Activated CD4-positive, alpha-beta T cell treated with anti-CD3 and anti-CD28 coated beads, Interleukin-2, amount 10 ng/mL, durations not matched to agents 7 days and 5 days (primary cell): ENCODE measurements around the gene MAP1S. TPM values are rescaled to one million over a fixed set of nuclear protein-coding genes. Genes with fewer than 3 reads are reported as not detected.

Experiments used
- CTCF ChIA-PET: fragments of 350-600 bp; sonication (Branson Sonifier 250); formaldehyde crosslinking; loops from one replicate; lab custom pipeline; 2021; ENCODE audit warnings: antibody characterized with exemption; lab: Charles Lee
- POLR2A ChIA-PET: fragments of 350-600 bp; sonication (Branson Sonifier 250); formaldehyde crosslinking; loops from one replicate; lab custom pipeline; 2021; ENCODE audit warnings: antibody characterized with exemption; lab: Charles Lee
- DNase-seq: peaks from one replicate; pipeline ENCODE4 v3.0.0-alpha.2; 2020
- H3K27ac Mint-ChIP-seq: one replicate; pipeline ENCODE4 v1.8.0; 2021; ENCODE audit warnings: mild to moderate bottlenecking, moderate library complexity, mixed read lengths
- H3K27me3 Mint-ChIP-seq: one replicate; pipeline ENCODE4 v1.8.0; 2021; ENCODE audit warnings: mixed read lengths
- H3K36me3 Mint-ChIP-seq: one replicate; pipeline ENCODE4 v1.8.0; 2021; ENCODE audit warnings: low read depth, mixed read lengths
- H3K4me1 Mint-ChIP-seq: one replicate; pipeline ENCODE4 v1.8.0; 2021; ENCODE audit warnings: mixed read lengths
- H3K4me3 Mint-ChIP-seq: one replicate; pipeline ENCODE4 v1.8.0; 2021; ENCODE audit warnings: mild to moderate bottlenecking, moderate library complexity, mixed read lengths
- H3K9me3 Mint-ChIP-seq: one replicate; pipeline ENCODE4 v1.8.0; 2021; ENCODE audit warnings: mixed read lengths
- total RNA-seq, 2 experiments: library from RNA; stranded (reverse); gene quantifications; one replicate each; pipeline ENCODE4 v1.2.3, GENCODE V29; 2021

MAP1S gene
- total RNA-seq, 2 experiments from 2014 or later: 75.3 to 75.7 TPM

DNA sequence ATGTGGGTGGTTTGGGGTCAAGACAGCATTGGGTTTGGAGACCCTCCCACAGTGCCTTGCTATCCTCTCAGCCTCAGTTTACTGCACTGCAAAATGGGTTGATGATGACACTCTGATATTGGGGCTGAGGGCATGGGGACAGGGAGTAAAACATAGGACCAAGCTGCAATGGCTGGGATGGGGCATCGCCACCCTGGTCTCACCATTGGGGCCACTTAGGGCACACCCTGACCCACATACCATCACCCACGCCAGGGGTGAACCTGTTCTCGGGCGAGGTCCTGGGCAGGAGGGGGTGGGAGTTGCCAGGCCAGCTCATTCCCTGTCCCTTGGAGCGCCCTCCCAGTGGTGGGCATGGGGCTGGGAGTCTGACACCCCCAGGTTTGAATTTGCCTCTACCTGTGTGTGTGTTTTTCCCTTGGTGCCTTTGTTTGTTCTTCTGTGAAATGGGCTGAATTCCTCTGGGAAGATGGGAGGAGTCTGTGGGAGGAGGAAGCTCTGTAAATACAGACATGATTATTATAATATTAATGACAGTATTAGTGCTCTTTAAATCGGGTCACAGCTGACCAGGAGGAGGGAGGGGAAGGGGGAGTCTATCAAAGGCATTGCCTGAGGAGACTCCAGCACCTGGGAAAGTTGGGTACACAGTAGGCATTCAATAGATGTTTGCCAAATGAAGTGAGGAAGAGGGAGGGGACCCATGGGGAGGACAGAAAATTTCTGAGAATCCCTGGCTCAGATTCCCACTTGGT lies 29.8 kb downstream of the MAP1S start:
- peak overlapping the region; percentile 94 for H3K27ac Mint-ChIP-seq
- no peaks in the 10 kb centered on the region for H3K27me3 Mint-ChIP-seq
- DNase-seq: no peak
- POLR2A ChIA-PET: no interaction called here
- H3K4me1 Mint-ChIP-seq: peaks cover 59% of the 10 kb centered on the region
- peaks cover 9% of the 10 kb centered on the region for H3K36me3 Mint-ChIP-seq
- H3K4me3 Mint-ChIP-seq: peak overlapping the region; percentile 95
- H3K9me3 Mint-ChIP-seq: no peaks in the 10 kb centered on the region
- CTCF ChIA-PET: interaction anchor here (0.5 to 2.8 kb wide), 6 partner anchors 9 to 417 kb away, joined by 3 to 9 read pairs (median 3); partner anchors contain the start of gene RPL18A

DNA sequence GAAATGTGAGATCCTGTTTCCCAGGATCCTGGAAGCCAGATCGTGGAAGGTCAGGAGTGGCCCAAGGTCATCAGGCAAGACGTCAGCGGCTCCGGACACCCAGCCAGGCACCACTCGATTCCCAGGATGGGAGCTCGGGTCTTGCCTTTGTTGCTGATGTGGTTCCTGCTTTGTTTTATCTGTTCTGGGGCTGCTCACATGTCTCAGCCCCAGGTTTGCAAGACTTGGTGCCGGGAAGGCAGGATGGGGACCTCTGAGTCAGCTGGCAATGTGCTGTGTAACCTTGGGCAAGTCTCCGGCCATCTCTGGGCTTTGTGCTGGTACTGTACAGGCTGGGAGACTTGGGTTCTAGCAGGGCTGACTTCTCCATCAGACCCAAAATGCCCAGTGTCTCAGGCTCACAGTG lies 30.6 kb downstream of the MAP1S start:
- H3K27ac Mint-ChIP-seq: peak overlapping the region; percentile 94
- peaks cover 59% of the 10 kb centered on the region for H3K4me1 Mint-ChIP-seq
- H3K27me3 Mint-ChIP-seq: no peaks in the 10 kb centered on the region
- no peaks in the 10 kb centered on the region for H3K9me3 Mint-ChIP-seq
- DNase-seq: peak; percentile 24
- H3K36me3 Mint-ChIP-seq: peaks cover 17% of the 10 kb centered on the region
- ChIA-PET CTCF (interaction anchor here (0.9 to 2.8 kb wide), 4 partner anchors 8 to 109 kb away, joined by 4 to 9 read pairs (median 4); partner anchors contain the start of gene RPL18A), POLR2A (no interaction called here)
- peak overlapping the region; percentile 95 for H3K4me3 Mint-ChIP-seq

DNA sequence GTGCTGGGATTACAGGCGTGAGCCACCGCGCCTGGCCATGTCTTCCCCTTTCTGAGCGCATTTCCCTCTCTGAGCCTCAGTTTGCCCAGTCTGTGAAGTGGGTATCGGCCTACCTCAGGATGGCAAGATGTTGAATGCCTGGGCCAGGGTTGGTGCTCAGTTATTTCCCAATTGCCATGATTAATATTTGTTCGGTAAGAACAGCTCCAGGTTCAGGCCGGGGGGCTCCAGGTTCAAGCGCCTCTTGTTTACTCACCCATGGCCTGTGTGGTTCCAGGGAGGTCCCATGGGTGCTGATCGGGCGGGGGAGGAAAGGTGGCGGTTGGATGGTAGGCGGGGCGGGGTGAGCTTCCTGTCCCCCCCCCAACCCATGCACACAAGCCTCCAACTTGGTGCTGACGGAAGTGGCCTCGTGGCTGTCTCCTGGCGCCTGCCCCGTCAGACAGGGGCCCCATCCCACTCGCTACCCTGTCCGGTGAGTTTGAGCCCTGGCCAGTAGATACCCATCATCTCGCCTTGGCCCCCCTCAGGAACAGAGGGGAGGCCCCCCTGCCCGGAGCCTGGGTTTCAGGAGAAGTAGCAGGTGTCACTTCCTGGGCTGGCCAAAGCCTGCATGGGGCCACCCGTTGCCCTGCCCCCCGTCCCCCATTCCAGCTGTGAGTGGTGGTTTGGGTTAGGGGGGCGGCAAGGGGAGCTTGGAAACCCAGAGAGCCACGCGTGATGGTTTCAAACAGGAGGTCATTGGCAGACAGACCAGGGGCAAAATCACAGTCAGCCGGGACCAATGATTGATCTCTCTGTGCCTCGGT lies 32.0 kb downstream of the MAP1S start, which contains the start of gene FCHO1:
FCHO1 (plus strand) TSS at position 375 of the 809 bp plus-strand sequence. CDS start 3,688 bp downstream, outside the sequence.
- H3K9me3 Mint-ChIP-seq: no peaks in the 10 kb centered on the region
- no peaks in the 10 kb centered on the region for H3K27me3 Mint-ChIP-seq
- peak within 1 kb of the TSS; percentile 94 for H3K27ac Mint-ChIP-seq
- H3K36me3 Mint-ChIP-seq: peaks cover 27% of the 10 kb centered on the region
- ChIA-PET CTCF (interaction anchor here (0.6 to 1.7 kb wide), 8 partner anchors 11 to 275 kb away, joined by 3 to 5 read pairs (median 3); partner anchors contain the start of gene RPL18A), POLR2A (interaction anchor here (0.6 kb wide), 1 partner anchor 13 kb away, joined by 3 read pairs; no protein-coding TSS in a partner anchor)
- peak; percentile 92 for DNase-seq
- H3K4me3 Mint-ChIP-seq: peak within 1 kb of the TSS; percentile 95
- peaks cover 68% of the 10 kb centered on the region for H3K4me1 Mint-ChIP-seq

DNA sequence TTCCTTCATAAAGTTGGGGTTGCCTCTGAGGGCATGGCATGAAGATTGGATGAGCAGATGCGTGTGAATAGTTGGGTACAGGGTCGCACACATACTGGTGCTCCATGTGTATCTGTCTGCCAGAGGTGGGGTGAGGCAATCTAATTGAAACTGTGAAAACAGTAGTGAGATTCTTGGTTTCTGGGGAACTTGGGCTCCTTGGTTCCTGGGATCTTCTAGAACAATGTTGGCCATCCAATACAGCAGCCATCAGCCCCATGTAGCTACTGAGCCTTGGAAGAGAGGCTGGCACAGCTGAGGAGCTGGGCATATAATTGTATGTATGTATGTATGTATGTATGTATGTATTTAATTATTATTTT lies 32.6 kb downstream of the MAP1S start:
- Mint-ChIP-seq H3K4me3 (peak overlapping the region; percentile 95), H3K4me1 (peaks cover 65% of the 10 kb centered on the region), H3K27me3 (no peaks in the 10 kb centered on the region), H3K9me3 (no peaks in the 10 kb centered on the region), H3K36me3 (peaks cover 32% of the 10 kb centered on the region), H3K27ac (peak overlapping the region; percentile 94)
- DNase-seq: no peak
- ChIA-PET CTCF (interaction anchor here (0.6 to 1.7 kb wide), 6 partner anchors 12 to 178 kb away, joined by 3 to 5 read pairs (median 3); partner anchors contain the start of genes MAP1S and RPL18A), POLR2A (interaction anchor here (0.6 kb wide), 1 partner anchor 13 kb away, joined by 3 read pairs; no protein-coding TSS in a partner anchor)

DNA sequence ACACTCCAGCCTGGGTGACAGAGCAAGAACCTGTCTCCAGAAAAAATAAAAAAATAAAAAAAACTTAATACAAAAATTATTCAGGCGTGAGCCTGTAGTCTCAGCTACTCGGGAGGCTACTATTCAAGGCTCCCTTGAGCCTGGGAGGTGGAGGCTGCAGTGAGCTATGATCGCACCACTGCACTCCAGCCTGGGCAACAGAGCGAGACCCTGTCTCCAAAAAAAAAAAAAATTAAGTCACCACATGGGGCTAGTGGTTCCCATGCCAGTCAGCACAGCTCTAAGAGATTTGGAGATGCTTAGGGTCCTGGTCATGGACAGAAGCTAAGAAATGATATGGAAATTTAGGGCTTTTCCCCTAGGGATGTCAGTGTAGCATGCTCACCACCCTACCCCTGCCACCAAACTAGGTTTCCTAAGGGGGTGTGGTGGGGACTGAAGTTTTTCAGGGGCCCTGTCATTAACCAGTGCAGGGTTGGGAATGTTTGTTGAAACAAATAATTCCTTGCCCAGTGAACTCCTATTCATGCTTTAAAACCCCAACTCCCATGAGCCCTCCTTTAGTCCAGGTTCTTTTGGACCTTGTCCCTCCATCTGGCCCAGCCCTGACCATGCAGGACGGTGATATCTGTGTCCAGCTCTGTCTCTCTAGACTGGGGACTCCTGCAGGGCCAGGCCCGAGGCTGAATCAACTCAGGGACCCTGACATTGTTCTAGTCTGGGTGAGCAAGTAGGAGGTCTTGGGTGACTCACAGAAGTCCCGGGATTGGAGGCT lies 33.8 kb downstream of the MAP1S start:
- POLR2A ChIA-PET: no interaction called here
- Mint-ChIP-seq H3K36me3 (peaks cover 38% of the 10 kb centered on the region), H3K4me3 (no peak overlapping the region), H3K27ac (no peak overlapping the region), H3K27me3 (no peaks in the 10 kb centered on the region), H3K9me3 (no peaks in the 10 kb centered on the region), H3K4me1 (peaks cover 62% of the 10 kb centered on the region)
- DNase-seq: no peak
- CTCF ChIA-PET: interaction anchor here (0.6 to 1.1 kb wide), 2 partner anchors 34 to 547 kb away, joined by 3 read pairs; partner anchors contain the start of gene MAP1S

DNA sequence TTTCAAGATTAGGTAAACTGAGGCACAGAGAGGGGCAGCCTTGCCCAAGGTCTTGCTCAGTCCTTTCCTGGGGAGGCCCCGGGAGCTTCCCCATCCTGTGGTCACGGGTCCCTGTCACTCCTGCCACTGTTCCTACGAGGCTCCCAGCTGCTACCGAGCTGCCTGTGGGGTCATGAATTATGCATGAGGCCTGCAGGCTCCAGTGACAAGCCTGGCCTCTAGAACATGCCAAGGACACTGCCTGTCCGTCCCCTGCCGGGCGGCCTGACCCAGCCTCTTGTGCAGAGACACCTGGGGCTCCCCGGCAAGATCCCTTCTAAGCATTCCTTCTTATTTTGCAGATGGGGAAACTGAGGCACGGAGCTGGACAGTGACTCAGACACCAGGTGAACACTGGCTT lies 34.7 kb downstream of the MAP1S start:
- CTCF ChIA-PET: interaction anchor here (1.1 to 2.1 kb wide), 3 partner anchors 10 to 23 kb away, joined by 3 to 6 read pairs (median 3); no protein-coding TSS in a partner anchor
- Mint-ChIP-seq H3K4me3 (no peak overlapping the region), H3K27me3 (no peaks in the 10 kb centered on the region), H3K4me1 (peaks cover 56% of the 10 kb centered on the region), H3K9me3 (no peaks in the 10 kb centered on the region), H3K36me3 (peaks cover 40% of the 10 kb centered on the region), H3K27ac (peak overlapping the region; percentile 19)
- DNase-seq: no peak
- POLR2A ChIA-PET: no interaction called here

DNA sequence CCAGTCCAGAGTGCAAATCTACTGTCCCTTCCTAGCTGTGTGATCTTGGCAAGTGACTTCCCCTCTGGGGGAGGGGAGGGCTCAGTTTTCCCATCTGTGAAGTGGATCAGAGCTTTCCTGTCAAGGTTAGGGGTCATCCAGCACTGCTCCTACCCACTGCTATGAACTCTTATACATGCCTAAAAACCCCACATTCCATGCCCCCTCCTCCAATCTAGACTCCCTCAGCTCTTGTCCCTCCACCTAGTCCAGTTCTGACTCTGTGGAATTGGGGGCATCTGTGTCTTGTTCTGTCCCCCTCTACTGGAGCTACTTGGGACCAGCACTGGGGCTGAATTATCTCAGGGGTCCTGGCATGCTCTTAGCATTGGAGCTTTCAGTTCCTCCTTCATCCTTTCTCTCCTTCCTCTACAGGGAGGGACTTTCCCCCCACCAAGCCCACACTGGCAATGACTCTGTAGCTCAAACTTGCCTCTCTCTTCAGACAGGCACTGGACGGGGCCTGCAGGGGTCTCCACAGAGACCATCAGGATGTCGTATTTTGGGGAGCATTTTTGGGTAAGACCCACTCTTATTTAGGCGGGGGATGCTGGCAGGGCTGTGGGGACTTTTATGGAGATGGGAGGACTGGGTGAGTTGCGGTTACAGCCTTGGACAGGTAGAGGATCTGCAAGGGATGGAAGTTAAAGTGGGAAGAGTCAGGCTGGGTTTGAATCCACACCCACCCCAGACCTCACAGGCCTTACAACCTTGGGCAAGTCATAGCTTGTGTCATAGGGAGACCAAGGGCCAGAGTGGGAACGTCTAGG lies 35.6 kb downstream of the MAP1S start:
- Mint-ChIP-seq H3K9me3 (no peaks in the 10 kb centered on the region), H3K27me3 (no peaks in the 10 kb centered on the region), H3K4me3 (no peak overlapping the region), H3K27ac (peak overlapping the region; percentile 69), H3K4me1 (peaks cover 48% of the 10 kb centered on the region), H3K36me3 (peaks cover 45% of the 10 kb centered on the region)
- ChIA-PET POLR2A (no interaction called here), CTCF (interaction anchor here (0.9 to 2.1 kb wide), 4 partner anchors 9 to 22 kb away, joined by 3 to 6 read pairs (median 4); no protein-coding TSS in a partner anchor)
- DNase-seq: no peak

DNA sequence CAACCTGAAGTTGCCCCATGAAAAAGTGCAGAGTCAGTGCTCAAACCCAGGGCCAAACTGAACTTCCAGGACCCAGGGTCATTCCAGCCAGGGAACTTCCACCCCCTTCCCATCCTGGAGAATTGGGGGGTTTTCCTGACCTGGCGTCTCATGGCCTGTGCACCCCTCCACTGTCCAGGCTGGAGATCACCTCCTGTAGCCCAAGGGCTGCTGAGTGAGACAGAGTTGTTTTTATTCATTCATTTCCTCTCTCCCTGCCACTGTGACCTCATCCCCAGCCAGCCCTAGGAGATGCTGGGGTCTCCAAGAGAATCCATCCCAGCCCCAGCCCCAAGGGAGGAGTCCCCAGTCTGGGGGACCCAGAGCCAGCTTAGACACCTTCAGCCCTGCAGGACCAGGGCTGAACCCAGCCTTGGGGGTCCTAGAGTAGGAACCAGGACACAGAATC lies 36.2 kb downstream of the MAP1S start:
- Mint-ChIP-seq H3K4me1 (peaks cover 42% of the 10 kb centered on the region), H3K4me3 (no peak overlapping the region), H3K36me3 (peaks cover 49% of the 10 kb centered on the region), H3K27ac (peak overlapping the region; percentile 69), H3K9me3 (no peaks in the 10 kb centered on the region), H3K27me3 (no peaks in the 10 kb centered on the region)
- DNase-seq: no peak
- POLR2A ChIA-PET: no interaction called here
- CTCF ChIA-PET: interaction anchor here (1.1 to 2.1 kb wide), 3 partner anchors 9 to 104 kb away, joined by 3 to 6 read pairs (median 5); partner anchors contain the start of gene RPL18A

DNA sequence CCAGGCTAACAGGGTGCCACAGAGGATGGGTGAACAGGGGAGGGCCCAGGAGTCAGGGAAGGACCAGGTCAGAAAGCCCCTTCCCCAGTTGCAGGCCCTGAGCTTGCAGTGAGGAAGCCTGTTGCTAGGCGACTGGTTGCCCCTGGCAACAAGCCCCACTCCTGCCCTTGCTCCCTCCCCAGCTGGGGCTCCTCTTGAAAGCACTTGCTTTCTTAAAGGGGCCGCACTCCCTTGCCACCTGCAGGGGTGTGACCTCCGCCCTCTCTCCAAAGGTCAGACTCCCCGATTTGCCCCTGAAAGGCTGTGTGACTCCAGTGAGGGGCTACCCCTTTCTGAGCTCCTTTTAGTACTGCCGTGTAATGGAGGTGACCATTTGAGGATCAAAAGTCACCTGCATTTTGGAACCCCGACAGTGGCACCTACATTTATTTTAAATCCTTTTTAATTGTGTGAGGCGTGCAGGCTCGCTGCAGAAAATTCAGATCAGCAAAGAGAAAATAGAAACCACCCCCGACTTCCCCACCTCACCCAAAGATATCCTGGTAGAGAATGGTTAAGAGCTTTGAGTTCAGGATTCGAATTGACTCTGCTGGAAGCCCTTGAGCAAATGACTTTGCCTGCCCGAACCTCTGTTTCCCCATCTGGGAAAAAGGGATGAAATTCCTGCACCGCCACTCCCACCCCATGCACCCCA lies 36.8 kb downstream of the MAP1S start:
- peaks cover 56% of the 10 kb centered on the region for H3K36me3 Mint-ChIP-seq
- H3K4me1 Mint-ChIP-seq: peaks cover 40% of the 10 kb centered on the region
- no peaks in the 10 kb centered on the region for H3K27me3 Mint-ChIP-seq
- POLR2A ChIA-PET: interaction anchor here (0.6 to 0.7 kb wide), 2 partner anchors 68 to 95 kb away, joined by 3 read pairs; no protein-coding TSS in a partner anchor
- no peak overlapping the region for H3K4me3 Mint-ChIP-seq
- DNase-seq: peak; percentile 59
- no peaks in the 10 kb centered on the region for H3K9me3 Mint-ChIP-seq
- CTCF ChIA-PET: interaction anchor here (1.1 to 2.1 kb wide), 3 partner anchors 8 to 104 kb away, joined by 3 to 6 read pairs (median 5); partner anchors contain the start of gene RPL18A
- H3K27ac Mint-ChIP-seq: peak overlapping the region; percentile 69

DNA sequence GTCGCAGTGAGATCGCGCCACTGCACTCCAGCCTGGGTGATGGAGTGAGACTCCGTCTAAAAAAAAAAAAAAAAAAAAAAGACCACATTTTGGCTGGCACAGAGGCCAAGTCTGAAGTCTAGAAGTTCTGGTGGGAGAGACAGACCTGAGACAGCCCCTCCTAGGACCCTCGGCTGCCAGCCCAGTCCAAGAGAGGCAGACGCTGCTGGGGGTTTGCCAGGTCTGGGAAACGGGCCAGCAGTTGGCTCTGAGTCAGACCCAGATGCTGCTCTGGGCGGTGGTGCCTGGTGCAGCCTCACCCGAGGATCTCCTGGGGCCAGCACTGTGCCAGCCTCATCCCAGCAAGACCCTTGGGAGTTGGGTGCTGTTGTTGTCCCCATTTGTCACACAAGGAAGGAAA lies 37.8 kb downstream of the MAP1S start:
- Mint-ChIP-seq H3K27ac (no peak overlapping the region), H3K9me3 (no peaks in the 10 kb centered on the region), H3K4me1 (peaks cover 33% of the 10 kb centered on the region), H3K27me3 (no peaks in the 10 kb centered on the region), H3K4me3 (no peak overlapping the region), H3K36me3 (peaks cover 52% of the 10 kb centered on the region)
- ChIA-PET CTCF (no interaction called here), POLR2A (no interaction called here)
- DNase-seq: no peak
